GM12892 (cell line): ENCODE data around the gene GOLGA3.

ENCODE experiments used
- POLR2A ChIP-seq: IDR thresholded peaks from 2 replicates; pipeline ENCODE4 v1.6.1; 2011; ENCODE audit warnings: low read depth, low read length, control low read depth
- POLR2AphosphoS5 ChIP-seq: IDR thresholded peaks from 2 replicates; pipeline ENCODE4 v1.6.1; 2011; ENCODE audit warnings: low read depth, low read length, control low read depth
- TAF1 ChIP-seq: IDR thresholded peaks from 2 replicates; pipeline ENCODE4 v1.6.1; 2011; ENCODE audit warnings: low read depth, mild to moderate bottlenecking, control low read depth, low read length, borderline replicate concordance

DNA sequence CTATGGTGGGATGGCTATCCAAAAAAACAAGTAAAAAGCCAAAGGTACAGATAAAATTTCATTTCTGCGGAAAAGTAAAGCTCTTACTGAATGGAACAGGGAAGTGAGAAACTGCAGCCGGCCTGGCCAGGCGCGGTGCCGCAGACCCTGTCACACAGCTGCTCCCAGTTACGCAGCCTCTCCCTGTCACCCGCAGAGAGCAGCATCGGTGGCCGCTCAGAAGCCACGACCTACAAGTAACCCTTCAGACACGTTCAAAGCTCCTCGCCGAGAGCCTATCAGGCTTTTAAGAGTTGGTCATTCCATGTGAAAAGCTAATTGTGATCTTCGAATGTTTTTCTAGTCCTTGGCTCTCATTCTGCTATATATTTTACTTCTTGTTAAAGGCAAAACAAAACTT is 56.1 kb downstream of the GOLGA3 start:
- TF ChIP-seq POLR2A (no peak), TAF1 (no peak), POLR2AphosphoS5 (no peak)
